NCI-H1417 (cell line): Measurements from ENCODE around the gene PRAF2.
A peak's percentile ranks its signal among the peaks of the same experiment; 100 is the strongest.

Experiments used
- DNase-seq, 3 experiments: peaks; one replicate each; lab custom pipeline; 2025; lab: John Stamatoyannopoulos, UW

The PRAF2 gene

GRCh38 chrX:49073601-49074575 is at the start of gene PRAF2:
Gene PRAF2 (minus strand): TSS chrX:49074002. CDS start chrX:49073987, 15 bp downstream.
- DNase-seq, result peak; percentile 75 to 94 (median 91)

- no peak for DNase-seq
These were observed 48.7 kb upstream of the PRAF2 start for GRCh38 chrX:49122499-49122898.

- no peak for DNase-seq
These were observed 46.3 kb upstream of the PRAF2 start for GRCh38 chrX:49120091-49120490.

- no peak for DNase-seq
These were observed 43.8 kb upstream of the PRAF2 start for GRCh38 chrX:49117581-49117980.

- DNase-seq, result no peak
These were observed 42.9 kb upstream of the PRAF2 start for GRCh38 chrX:49116716-49117115.

GRCh38 chrX:49116076-49116475 is 42.3 kb upstream of the PRAF2 start:
- no peak for DNase-seq

GRCh38 chrX:49111791-49112190 is 38.0 kb upstream of the PRAF2 start:
- no peak for DNase-seq

GRCh38 chrX:49110417-49110816 is 36.6 kb upstream of the PRAF2 start:
- no peak for DNase-seq

GRCh38 chrX:49108641-49109040 is 34.8 kb upstream of the PRAF2 start:
- no peak for DNase-seq

- DNase-seq, result peak in 2 of 3 experiments; percentile 9 to 19
These were observed 33.1 kb upstream of the PRAF2 start for GRCh38 chrX:49106930-49107329.

GRCh38 chrX:49106296-49106695 is 32.5 kb upstream of the PRAF2 start:
- no peak for DNase-seq

GRCh38 chrX:49103637-49104036 is 29.8 kb upstream of the PRAF2 start:
- peak in 1 of 3 experiments; percentile 4 for DNase-seq

- DNase-seq, result no peak
These were observed 28.4 kb upstream of the PRAF2 start for GRCh38 chrX:49102190-49102589.

GRCh38 chrX:49101629-49101984 is 27.8 kb upstream of the PRAF2 start:
- DNase-seq, result peak in 1 of 3 experiments; percentile 53

- DNase-seq, result peak; percentile 84 to 96 (median 91)
These were observed 27.2 kb upstream of the PRAF2 start for GRCh38 chrX:49100704-49101628.

GRCh38 chrX:49096419-49096818 is 22.6 kb upstream of the PRAF2 start:
- no peak for DNase-seq

- no peak for DNase-seq
These were observed 15.8 kb upstream of the PRAF2 start for GRCh38 chrX:49089553-49089952.

- no peak for DNase-seq
These were observed 8.6 kb upstream of the PRAF2 start for GRCh38 chrX:49082271-49082871.

- peak; percentile 7 to 81 (median 69) for DNase-seq
These were observed 6.0 kb upstream of the PRAF2 start, which contains the start of gene WDR45 for GRCh38 chrX:49079489-49080428. Gene WDR45 (minus strand): TSS chrX:49079887. CDS start chrX:49078095, 1,792 bp downstream.

GRCh38 chrX:49077941-49078340 is 4.1 kb upstream of the PRAF2 start:
- DNase-seq, result no peak

- DNase-seq, result no peak
These were observed 1.5 kb upstream of the PRAF2 start for GRCh38 chrX:49075347-49075746.
